IPS DF 6.9 (cell line): ENCODE results near the gene ICOS.

Experiments used
- DNase-seq: peaks from one replicate; pipeline ENCODE4 v3.0.0-alpha.2; 2013; ENCODE audit warnings: low read depth, low spot score
- H3K27ac ChIP-seq: one replicate; pipeline ENCODE4 v1.5.1; 2013; ENCODE audit warnings: low read length, control low read depth
- H3K27me3 ChIP-seq: 2 replicates; pipeline ENCODE4 v1.6.1; 2013; ENCODE audit warnings: mild to moderate bottlenecking, low read length; ENCODE audit not compliant: control insufficient read depth, insufficient read depth
- H3K36me3 ChIP-seq: 2 replicates; pipeline ENCODE4 v1.6.1; 2013; ENCODE audit warnings: low read length; ENCODE audit not compliant: control insufficient read depth, insufficient read depth
- H3K4me1 ChIP-seq: 2 replicates; pipeline ENCODE4 v1.6.1; 2013; ENCODE audit warnings: low read length; ENCODE audit not compliant: control insufficient read depth, insufficient read depth
- H3K4me3 ChIP-seq: 2 replicates; pipeline ENCODE4 v1.5.1; 2013; ENCODE audit warnings: mild to moderate bottlenecking, low read length
- H3K9me3 ChIP-seq: 2 replicates; pipeline ENCODE4 v1.6.1; 2013; ENCODE audit warnings: low read length, inconsistent platforms; ENCODE audit not compliant: control insufficient read depth, insufficient read depth
- WGBS: extraction: QIAGEN DNeasy Blood & Tissue Kit; methylation state at CpG from one replicate; pipeline ENCODE4 v1.1.7; 2013; ENCODE audit warnings: mixed read lengths, missing lambda C conversion rate; ENCODE audit not compliant: insufficient read length, insufficient coverage; 5-methylcytosine and 5-hydroxymethylcytosine counted together

Gene ICOS

GRCh38 chr2:203993011-203993410, 56.4 kb downstream of the ICOS start:
- DNase-seq = no peak
- Histone ChIP-seq H3K27ac (no peak overlapping the region), H3K4me3 (no peak overlapping the region), H3K9me3 (no peaks in the 10 kb centered on the region), H3K36me3 (no peaks in the 10 kb centered on the region), H3K4me1 (no peaks in the 10 kb centered on the region), H3K27me3 (no peaks in the 10 kb centered on the region)
- WGBS = no CpG with 5 or more reads among the region's 4 CpGs

- Histone ChIP-seq H3K27me3 (no peaks in the 10 kb centered on the region), H3K4me3 (no peak overlapping the region), H3K36me3 (no peaks in the 10 kb centered on the region), H3K4me1 (no peaks in the 10 kb centered on the region), H3K27ac (no peak overlapping the region), H3K9me3 (no peaks in the 10 kb centered on the region)
- WGBS = no CpG with 5 or more reads among the region's 4 CpGs
- DNase-seq = no peak
Measured at GRCh38 chr2:203993560-203993959, 57.0 kb downstream of the ICOS start.

- Histone ChIP-seq H3K9me3 (no peaks in the 10 kb centered on the region), H3K4me1 (no peaks in the 10 kb centered on the region), H3K27ac (no peak overlapping the region), H3K36me3 (no peaks in the 10 kb centered on the region), H3K4me3 (no peak overlapping the region), H3K27me3 (no peaks in the 10 kb centered on the region)
- WGBS = no CpG with 5 or more reads among the region's 2 CpGs
- DNase-seq = no peak
Measured at GRCh38 chr2:203994735-203995134, 58.2 kb downstream of the ICOS start.

- H3K27me3 ChIP-seq = no peaks in the 10 kb centered on the region
- DNase-seq = no peak
- no peaks in the 10 kb centered on the region for H3K36me3 ChIP-seq
- H3K4me3 ChIP-seq = no peak overlapping the region
- H3K4me1 ChIP-seq = no peaks in the 10 kb centered on the region
- no peak overlapping the region for H3K27ac ChIP-seq
- no peaks in the 10 kb centered on the region for H3K9me3 ChIP-seq
- WGBS = no CpG with 5 or more reads among the region's 5 CpGs
Measured at GRCh38 chr2:203996692-203997091, 60.1 kb downstream of the ICOS start.

- Histone ChIP-seq H3K4me3 (no peak overlapping the region), H3K27me3 (no peaks in the 10 kb centered on the region), H3K4me1 (no peaks in the 10 kb centered on the region), H3K9me3 (no peaks in the 10 kb centered on the region), H3K27ac (no peak overlapping the region), H3K36me3 (no peaks in the 10 kb centered on the region)
- DNase-seq = no peak
- WGBS = no CpG with 5 or more reads among the region's 1 CpG
Measured at GRCh38 chr2:203997481-203997880, 60.9 kb downstream of the ICOS start.

- H3K4me1 ChIP-seq = no peaks in the 10 kb centered on the region
- WGBS = no CpG with 5 or more reads among the region's 6 CpGs
- no peak overlapping the region for H3K4me3 ChIP-seq
- H3K9me3 ChIP-seq = no peaks in the 10 kb centered on the region
- H3K27me3 ChIP-seq = no peaks in the 10 kb centered on the region
- H3K36me3 ChIP-seq = no peaks in the 10 kb centered on the region
- no peak overlapping the region for H3K27ac ChIP-seq
- DNase-seq = no peak
Measured at GRCh38 chr2:203997980-203998809, 61.6 kb downstream of the ICOS start.

- no peaks in the 10 kb centered on the region for H3K4me1 ChIP-seq
- H3K27me3 ChIP-seq = no peaks in the 10 kb centered on the region
- H3K27ac ChIP-seq = no peak overlapping the region
- H3K9me3 ChIP-seq = no peaks in the 10 kb centered on the region
- no peaks in the 10 kb centered on the region for H3K36me3 ChIP-seq
- no peak overlapping the region for H3K4me3 ChIP-seq
- DNase-seq = no peak
Measured at GRCh38 chr2:203999835-204000234, 63.3 kb downstream of the ICOS start.

GRCh38 chr2:204000446-204000845, 63.9 kb downstream of the ICOS start:
- no peak for DNase-seq
- Histone ChIP-seq H3K27ac (no peak overlapping the region), H3K4me3 (no peak overlapping the region), H3K9me3 (no peaks in the 10 kb centered on the region), H3K4me1 (no peaks in the 10 kb centered on the region), H3K27me3 (no peaks in the 10 kb centered on the region), H3K36me3 (no peaks in the 10 kb centered on the region)

- Histone ChIP-seq H3K27ac (no peak overlapping the region), H3K4me3 (no peak overlapping the region), H3K9me3 (no peaks in the 10 kb centered on the region), H3K36me3 (no peaks in the 10 kb centered on the region), H3K4me1 (no peaks in the 10 kb centered on the region), H3K27me3 (no peaks in the 10 kb centered on the region)
- DNase-seq = no peak
- no CpG with 5 or more reads among the region's 3 CpGs for WGBS
Measured at GRCh38 chr2:204003276-204003990, 66.9 kb downstream of the ICOS start.

- no peak overlapping the region for H3K27ac ChIP-seq
- H3K9me3 ChIP-seq = no peaks in the 10 kb centered on the region
- no peak for DNase-seq
- no peaks in the 10 kb centered on the region for H3K36me3 ChIP-seq
- H3K4me3 ChIP-seq = no peak overlapping the region
- H3K27me3 ChIP-seq = no peaks in the 10 kb centered on the region
- H3K4me1 ChIP-seq = no peaks in the 10 kb centered on the region
- no CpG with 5 or more reads among the region's 1 CpG for WGBS
Measured at GRCh38 chr2:204004912-204005311, 68.3 kb downstream of the ICOS start.
